NCI-H82 treated with DMSO at 0.1 percent for 48 hours (cell line): ENCODE results near the gene PPP4C.
"Not testable (repeated sequence)": the region's sequence is repeated elsewhere in the genome, so short reads cannot be mapped to it uniquely, and the experiment has no call there.

Experiments used
- DNase-seq: peaks from one replicate; lab custom pipeline; 2025; ENCODE audit not compliant: unreplicated experiment; lab: John Stamatoyannopoulos, UW

The PPP4C gene

GRCh38 chr16:30122604-30123160, 46.9 kb downstream of the PPP4C start:
- DNase-seq, result no peak

- no peak for DNase-seq
Measured at GRCh38 chr16:30124985-30125379, 49.2 kb downstream of the PPP4C start.

- DNase-seq, result not testable (repeated sequence)
Measured at GRCh38 chr16:30125690-30126089, 49.9 kb downstream of the PPP4C start.

GRCh38 chr16:30127993-30128392, 52.2 kb downstream of the PPP4C start:
- no peak for DNase-seq

GRCh38 chr16:30131869-30132475, 56.2 kb downstream of the PPP4C start:
- no peak for DNase-seq

- DNase-seq, result no peak
Measured at GRCh38 chr16:30132591-30132990, 56.8 kb downstream of the PPP4C start.
